ENCODE measurements around the gene ACIN1. TPM values are rescaled to one million over a fixed set of nuclear protein-coding genes. Genes with fewer than 3 reads are reported as not detected.

The ACIN1 gene
- total and polyA plus RNA-seq, 7 donors = 45.2 to 83.2 (median 75.3) TPM

DNA sequence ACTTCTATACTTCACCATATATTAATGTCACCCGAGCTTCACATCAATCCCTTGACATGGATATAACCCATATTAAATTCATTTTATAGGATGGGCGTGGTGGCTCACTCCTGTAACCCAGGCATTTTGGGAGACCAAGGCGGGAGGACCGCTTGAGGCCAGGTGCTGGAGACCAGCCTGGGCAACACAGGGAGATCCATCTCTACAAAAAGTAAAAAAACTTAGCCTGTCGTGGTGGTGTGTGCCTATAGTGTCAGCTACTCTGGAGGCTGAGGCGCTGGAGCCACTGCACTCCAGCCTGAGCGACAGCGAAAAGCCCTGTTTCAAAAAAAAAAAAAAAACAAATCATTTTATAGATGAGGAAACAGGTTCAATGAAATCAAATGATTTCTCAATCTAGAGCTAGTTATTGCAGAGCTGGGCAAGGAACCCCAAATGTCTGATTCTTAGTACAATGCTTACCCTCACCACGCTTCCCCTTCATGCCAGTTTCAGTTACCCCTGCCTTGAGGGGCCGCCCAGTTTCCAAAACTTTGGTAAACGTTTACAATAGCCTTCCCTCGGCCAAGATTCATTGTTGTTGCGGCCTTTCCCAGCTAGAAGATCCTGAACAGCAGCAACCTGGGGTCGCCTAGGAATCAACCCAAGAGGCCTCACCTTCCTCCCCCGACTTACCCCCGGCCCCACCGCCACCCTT lies 61.0 kb downstream of the ACIN1 start:
- TF ChIP-seq, protein P1, sequence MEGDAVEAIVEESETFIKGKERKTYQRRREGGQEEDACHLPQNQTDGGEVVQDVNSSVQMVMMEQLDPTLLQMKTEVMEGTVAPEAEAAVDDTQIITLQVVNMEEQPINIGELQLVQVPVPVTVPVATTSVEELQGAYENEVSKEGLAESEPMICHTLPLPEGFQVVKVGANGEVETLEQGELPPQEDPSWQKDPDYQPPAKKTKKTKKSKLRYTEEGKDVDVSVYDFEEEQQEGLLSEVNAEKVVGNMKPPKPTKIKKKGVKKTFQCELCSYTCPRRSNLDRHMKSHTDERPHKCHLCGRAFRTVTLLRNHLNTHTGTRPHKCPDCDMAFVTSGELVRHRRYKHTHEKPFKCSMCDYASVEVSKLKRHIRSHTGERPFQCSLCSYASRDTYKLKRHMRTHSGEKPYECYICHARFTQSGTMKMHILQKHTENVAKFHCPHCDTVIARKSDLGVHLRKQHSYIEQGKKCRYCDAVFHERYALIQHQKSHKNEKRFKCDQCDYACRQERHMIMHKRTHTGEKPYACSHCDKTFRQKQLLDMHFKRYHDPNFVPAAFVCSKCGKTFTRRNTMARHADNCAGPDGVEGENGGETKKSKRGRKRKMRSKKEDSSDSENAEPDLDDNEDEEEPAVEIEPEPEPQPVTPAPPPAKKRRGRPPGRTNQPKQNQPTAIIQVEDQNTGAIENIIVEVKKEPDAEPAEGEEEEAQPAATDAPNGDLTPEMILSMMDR (IDR thresholded peaks at IDR 0.05) = no peak
- peak overlapping the region; percentile 88 for H3K4me3 ChIP-seq
- H3K36me3 ChIP-seq (ENCODE audit: insufficient read depth in 1 of 2, low read depth in 1 of 2) = peaks cover 5 to 45% of the 10 kb centered on the region in 2 donors
- ATAC-seq (peak in 1 of 4 donors; percentile 49), DNase-seq (no peak)
- no peaks in the 10 kb centered on the region for H3K27me3 ChIP-seq (ENCODE audit: insufficient read depth in 3 of 3, low read length in 2 of 3)
- H3K27ac ChIP-seq = peak overlapping the region; percentile 93
- WGBS, 3 donors = 36 to 37% (median 36%) methylated on average over 17 of the region's 17 CpGs
- H3K9me3 ChIP-seq = no peaks in the 10 kb centered on the region
- intact Hi-C loops (cut with DNase I) = loop anchor here in 1 of 2 donors (2.0 kb wide), 1 partner anchor 25 kb away; no protein-coding TSS in a partner anchor
- H3K4me1 ChIP-seq = peaks cover 29% of the 10 kb centered on the region

- Histone ChIP-seq H3K4me1 (peaks cover 33% of the 10 kb centered on the region), H3K27ac (peak overlapping the region; percentile 93), H3K4me3 (peak overlapping the region; percentile 88), H3K36me3 (ENCODE audit: insufficient read depth in 1 of 2, low read depth in 1 of 2) (peaks cover 5 to 52% of the 10 kb centered on the region in 2 donors), H3K27me3 (ENCODE audit: insufficient read depth in 3 of 3, low read length in 2 of 3) (no peaks in the 10 kb centered on the region), H3K9me3 (no peaks in the 10 kb centered on the region)
- TF ChIP-seq, protein P1 (IDR thresholded peaks at IDR 0.05) = no peak
- DNase-seq (no peak), ATAC-seq (no peak)
- intact Hi-C loops (cut with DNase I) = no loop called here
- 85 to 89% (median 87%) methylated on average over 10 of the region's 10 CpGs for WGBS, 3 donors
These were observed 61.6 kb downstream of the ACIN1 start for GRCh38 chr14:23033251-23033727.

DNA sequence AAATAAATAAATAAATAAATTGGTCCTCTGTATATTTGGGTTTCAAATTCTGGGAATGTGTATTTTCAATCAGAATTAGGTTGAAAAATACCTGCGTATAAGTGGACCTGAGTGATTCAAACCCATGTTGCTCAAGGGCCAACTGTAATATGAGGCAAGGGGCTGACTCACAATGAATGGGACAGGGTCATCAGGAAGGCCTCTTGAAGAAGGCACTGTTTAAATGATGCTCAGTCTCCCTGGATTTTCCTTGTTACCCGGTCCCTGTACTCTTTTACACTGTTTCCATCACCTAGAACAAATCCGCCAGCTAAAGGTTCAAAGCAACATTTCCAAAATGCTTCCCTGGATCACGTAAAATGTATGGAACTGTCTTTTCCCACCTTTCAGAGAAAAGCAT lies 64.0 kb downstream of the ACIN1 start:
- Histone ChIP-seq H3K27me3 (ENCODE audit: insufficient read depth in 3 of 3, low read length in 2 of 3) (no peaks in the 10 kb centered on the region), H3K36me3 (ENCODE audit: insufficient read depth in 1 of 2, low read depth in 1 of 2) (peaks cover 5 to 75% of the 10 kb centered on the region in 2 donors), H3K9me3 (no peaks in the 10 kb centered on the region), H3K4me3 (no peak overlapping the region), H3K4me1 (peaks cover 33% of the 10 kb centered on the region), H3K27ac (no peak overlapping the region)
- DNase-seq = no peak
- ATAC-seq = no peak
- TF ChIP-seq, protein P1 (IDR thresholded peaks at IDR 0.05) = no peak
- WGBS, 3 donors = 94 to 97% (median 97%) methylated on average over 4 of the region's 4 CpGs
- intact Hi-C loops (cut with DNase I) = no loop called here

GRCh38 chr14:23028799-23029198 lies 66.1 kb downstream of the ACIN1 start:
- ATAC-seq (no peak), DNase-seq (no peak)
- 79 to 87% (median 83%) methylated on average over 2 of the region's 2 CpGs for WGBS, 3 donors
- H3K4me1 ChIP-seq = peaks cover 27% of the 10 kb centered on the region
- intact Hi-C loops (cut with DNase I) = no loop called here
- H3K4me3 ChIP-seq = no peak overlapping the region
- H3K9me3 ChIP-seq = no peaks in the 10 kb centered on the region
- H3K27ac ChIP-seq = no peak overlapping the region
- peaks cover 13 to 96% of the 10 kb centered on the region in 2 donors for H3K36me3 ChIP-seq (ENCODE audit: insufficient read depth in 1 of 2, low read depth in 1 of 2)
- TF ChIP-seq, protein P1 (IDR thresholded peaks at IDR 0.05) = no peak
- H3K27me3 ChIP-seq (ENCODE audit: insufficient read depth in 3 of 3, low read length in 2 of 3) = no peaks in the 10 kb centered on the region
